ENCODE measurements around the gene MDH1B.
"Not testable (repeated sequence)": the region's sequence is repeated elsewhere in the genome, so short reads cannot be mapped to it uniquely, and the experiment has no call there.

The MDH1B gene
- total RNA-seq: 0.18 to 0.77 (median 0.22) reads per million in 3 experiments

DNA sequence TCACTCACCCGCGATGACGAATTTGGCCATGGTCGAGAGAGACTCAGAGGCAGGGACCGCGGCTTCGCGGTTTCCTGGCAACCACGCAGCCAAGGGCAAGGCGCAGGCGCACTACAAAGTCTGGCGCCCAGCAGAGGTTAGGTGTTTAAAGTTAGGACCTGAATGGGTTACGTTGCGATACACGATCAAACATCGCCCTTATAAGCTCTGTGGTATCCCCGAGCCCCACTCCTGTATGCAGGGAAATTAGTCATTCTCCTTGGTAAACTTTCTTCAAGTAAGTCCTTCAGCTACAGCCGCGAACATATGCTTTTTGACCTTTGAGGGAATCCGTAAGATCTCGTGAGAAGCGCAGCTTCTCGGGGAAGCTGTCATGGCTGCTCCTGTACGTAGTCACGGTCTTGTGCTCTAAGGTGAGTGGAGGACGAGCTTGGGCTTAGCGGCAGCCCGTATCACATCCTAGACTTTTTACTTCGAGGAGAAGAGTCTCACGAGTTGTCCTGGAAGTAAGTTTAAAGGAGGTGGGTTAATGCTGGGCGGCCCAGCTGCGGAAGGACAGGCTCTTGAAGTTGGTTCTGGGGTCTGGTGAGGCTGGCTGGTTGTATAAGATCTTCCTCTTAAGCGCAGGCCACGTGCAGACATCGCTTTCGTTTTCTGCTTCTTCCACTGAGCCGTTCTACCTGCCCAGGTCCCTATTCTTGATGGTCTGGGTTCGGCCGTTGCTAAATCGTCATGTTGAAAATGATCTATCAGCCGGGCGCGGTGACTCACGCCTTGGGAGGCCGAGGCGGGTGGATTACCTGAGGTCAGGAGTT, at the start of gene MDH1B, which contains the start of gene FASTKD2:
TSS of gene MDH1B (minus strand) at position 87 of the 815 bp plus-strand sequence. CDS start at position 30, 57 bp downstream.
TSS of gene FASTKD2 (plus strand) at position 365 of the 815 bp plus-strand sequence. CDS start 1,088 bp downstream, outside the sequence.
- peak; percentile 87 for DNase-seq

DNA sequence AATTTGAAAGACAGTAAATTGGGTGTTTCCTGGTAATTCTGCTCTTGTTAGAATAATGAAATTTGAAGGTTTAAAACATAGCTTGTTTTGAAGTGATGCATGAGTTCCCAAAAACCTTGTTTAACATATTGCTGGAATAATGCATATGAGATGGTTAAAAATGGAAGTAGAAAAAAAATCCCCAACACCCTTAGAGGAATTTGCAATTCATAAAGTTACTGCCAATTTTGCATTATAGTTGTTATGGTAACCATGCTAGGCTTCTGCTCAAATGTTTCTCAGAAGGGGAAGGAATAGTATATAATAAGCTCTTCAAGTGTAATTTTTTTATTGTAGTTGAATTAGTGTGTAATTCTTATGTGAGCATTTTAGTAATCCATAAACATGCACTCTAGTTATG, 49.4 kb upstream of the MDH1B start:
- DNase-seq: no peak

DNA sequence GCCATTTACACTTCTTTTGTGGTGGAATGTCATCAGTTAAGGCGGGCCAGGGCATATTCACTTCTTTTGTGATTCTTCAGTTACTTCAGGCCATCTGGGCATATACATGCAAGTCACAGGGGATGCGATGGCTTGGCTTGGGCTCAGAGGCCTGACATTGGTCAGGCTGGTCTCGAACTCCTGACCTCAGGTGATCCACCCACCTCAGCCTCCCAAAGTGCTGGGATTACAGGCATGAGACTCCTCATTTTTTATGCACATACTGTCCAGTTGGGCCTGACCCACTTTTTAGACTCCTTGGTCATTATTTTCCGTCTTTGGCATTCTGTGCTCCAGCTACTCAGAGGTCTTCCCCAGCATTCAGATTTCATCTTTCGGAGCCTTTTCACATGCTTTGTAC, 47.3 kb upstream of the MDH1B start:
- DNase-seq: not testable (repeated sequence)

- DNase-seq: not testable (repeated sequence)
Measured at GRCh38 chr2:206807624-206808023, 42.5 kb upstream of the MDH1B start.

DNA sequence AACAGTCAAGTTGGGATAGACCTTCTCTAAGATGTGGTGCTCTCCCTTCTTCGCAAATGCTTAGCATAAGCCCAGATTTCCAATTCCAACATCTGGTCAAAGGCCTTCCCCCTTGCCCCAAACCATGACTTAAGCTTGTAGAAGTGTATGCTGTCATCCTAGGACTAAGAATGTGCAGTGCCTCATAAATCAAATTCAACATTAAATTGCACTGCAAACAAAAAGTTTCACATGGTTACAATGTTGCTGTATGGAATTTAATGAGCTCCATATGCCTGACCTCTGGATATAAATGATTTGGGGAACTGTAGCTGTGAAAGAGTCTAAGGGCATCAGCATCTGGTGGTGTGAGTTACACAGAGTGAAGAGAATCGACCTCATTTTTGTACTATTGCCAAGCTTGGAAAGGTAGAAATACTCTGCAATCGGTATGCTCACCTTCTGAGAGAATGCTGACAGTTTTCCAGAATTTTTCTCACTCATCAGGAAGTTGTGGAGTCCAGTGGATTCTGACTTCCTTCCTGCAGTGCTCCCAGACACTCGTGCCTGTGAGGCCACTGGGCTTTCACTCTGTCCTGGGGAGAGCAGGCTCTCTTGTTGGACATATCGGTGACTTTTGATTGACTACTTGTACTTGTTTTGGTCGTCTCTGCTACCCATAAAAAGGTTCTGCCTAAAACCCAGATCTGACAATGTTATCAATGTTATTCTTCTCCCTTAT, 40.9 kb upstream of the MDH1B start:
- no peak for DNase-seq

- DNase-seq: no peak
Measured at GRCh38 chr2:206804326-206804725, 39.2 kb upstream of the MDH1B start.

- no peak for DNase-seq
Measured at GRCh38 chr2:206802654-206803514, 37.8 kb upstream of the MDH1B start.

GRCh38 chr2:206801418-206802189, 36.5 kb upstream of the MDH1B start:
- no peak for DNase-seq

- peak; percentile 27 for DNase-seq
Measured at GRCh38 chr2:206800506-206801417, 35.6 kb upstream of the MDH1B start.

DNA sequence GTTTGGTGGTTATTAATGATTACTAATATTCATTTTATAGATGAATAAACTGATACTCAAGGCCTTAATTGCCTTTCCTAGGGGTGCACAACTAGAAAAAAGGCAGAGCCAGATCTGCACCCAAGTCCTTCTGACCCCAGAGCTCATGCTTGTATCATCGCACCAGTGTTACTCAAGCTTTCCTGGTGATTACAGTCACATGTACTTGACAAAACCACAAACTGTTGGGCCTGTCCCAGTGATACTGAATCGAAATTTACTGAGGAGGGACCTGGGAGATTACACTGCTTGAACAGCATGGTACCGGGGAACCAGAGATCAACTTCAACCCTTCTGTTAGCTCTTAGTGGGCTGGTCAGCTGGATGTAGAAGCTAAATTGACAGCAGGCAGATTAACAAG, 34.0 kb upstream of the MDH1B start:
- DNase-seq: no peak

DNA sequence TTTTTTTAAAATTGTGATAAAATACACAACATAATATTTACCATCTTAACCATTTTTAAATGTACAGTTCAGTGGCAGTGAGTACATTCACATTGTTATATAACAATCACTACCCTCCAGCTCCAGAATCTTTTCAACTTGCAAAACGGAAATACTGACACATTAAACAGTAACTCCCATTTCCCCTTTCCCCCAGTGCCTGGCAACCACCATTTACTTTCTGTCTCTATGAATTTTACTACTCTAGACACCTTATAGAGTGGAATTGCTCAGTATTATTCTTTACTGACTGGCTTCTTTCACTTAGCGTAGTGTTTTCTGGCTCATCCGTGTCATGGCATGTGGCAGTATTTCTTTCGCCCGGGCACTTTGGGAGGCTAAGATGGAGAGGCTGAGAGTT, 32.9 kb upstream of the MDH1B start:
- no peak for DNase-seq

- DNase-seq: no peak
Measured at GRCh38 chr2:206797376-206797775, 32.2 kb upstream of the MDH1B start.

DNA sequence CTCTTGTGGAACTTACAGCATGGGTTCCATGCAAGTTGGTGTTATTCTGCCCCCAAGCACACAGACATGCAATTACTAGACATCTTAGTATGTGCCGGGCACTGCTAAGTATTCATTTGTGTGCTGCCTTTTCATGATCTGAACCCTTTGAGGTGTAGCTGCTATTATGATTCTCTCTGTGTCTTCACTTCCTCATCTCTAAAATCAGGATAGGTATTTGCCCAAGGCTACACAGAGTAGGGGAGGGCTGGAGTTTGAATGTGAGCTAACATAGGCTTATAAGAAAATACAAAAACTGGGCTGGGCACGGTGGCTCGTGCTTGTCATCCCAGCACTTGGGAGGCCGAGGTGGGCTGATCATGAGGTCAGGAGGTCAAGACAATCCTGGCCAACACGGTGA, 27.5 kb upstream of the MDH1B start:
- DNase-seq: no peak

GRCh38 chr2:206790311-206790935, 25.3 kb upstream of the MDH1B start:
- no peak for DNase-seq

GRCh38 chr2:206784559-206785353, 19.6 kb upstream of the MDH1B start:
- DNase-seq: no peak

DNA sequence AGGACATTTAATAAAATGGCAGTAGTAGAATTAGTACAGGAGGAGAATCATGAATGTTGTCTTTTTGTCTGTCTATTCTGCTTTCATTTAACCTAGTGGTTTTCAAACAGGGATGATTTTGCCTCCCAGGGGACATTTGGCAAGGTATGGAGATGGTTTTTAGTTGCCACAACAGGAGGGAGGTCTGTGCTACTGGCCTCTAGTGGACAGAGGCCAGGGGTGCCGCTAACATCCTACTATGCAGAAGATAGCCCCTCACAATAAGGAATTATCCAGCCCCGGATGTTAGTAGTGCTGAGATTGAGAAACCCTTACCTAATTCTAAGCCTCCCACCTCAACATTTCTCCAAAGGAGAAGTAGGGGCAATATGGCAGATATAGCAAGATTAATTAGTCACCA, 18.6 kb upstream of the MDH1B start:
- no peak for DNase-seq

GRCh38 chr2:206780671-206781070, 15.5 kb upstream of the MDH1B start:
- no peak for DNase-seq

DNA sequence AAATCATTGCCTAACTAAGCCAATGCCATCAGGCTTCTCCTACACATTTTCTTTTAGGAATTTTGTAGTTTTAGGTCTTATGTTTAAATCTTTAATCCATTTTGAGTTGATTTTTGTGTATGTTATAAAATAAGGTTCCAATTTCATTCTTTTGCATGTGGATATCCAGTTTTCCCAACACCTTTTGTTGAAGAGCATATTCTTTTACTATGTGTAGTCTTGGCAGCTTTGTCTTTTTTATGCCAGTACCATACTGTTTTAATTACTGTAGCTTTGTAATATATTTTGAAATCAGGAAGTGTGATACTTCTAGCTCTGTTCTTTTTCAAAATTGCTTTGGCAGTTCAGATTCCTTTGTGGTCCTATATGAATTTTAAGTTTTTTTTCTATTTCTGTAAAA, 11.3 kb upstream of the MDH1B start:
- DNase-seq: no peak

- DNase-seq: no peak
Measured at GRCh38 chr2:206774871-206775270, 9.7 kb upstream of the MDH1B start.

Measured in central memory CD4-positive, alpha-beta T cell (primary cell).